GM23248 (cell line): Measurements from ENCODE around the gene WWOX. TPM values are rescaled to one million over a fixed set of nuclear protein-coding genes. Genes with fewer than 3 reads are reported as not detected.

Source experiments
- DNase-seq: peaks from one replicate; pipeline ENCODE4 v3.0.0-alpha.2; 2015
- H2AFZ ChIP-seq: fragments of 200-600 bp; sonication (generic); 2 replicates; pipeline ENCODE4 v1.6.1; 2016; ENCODE audit warnings: antibody characterized with exemption
- H3F3A ChIP-seq: fragments of 200-600 bp; sonication (generic); 2 replicates; pipeline ENCODE4 v1.6.1; 2016; ENCODE audit warnings: mild to moderate bottlenecking, antibody characterized with exemption, mixed run types; ENCODE audit not compliant: insufficient read depth
- H3K27ac ChIP-seq: fragments of 200-600 bp; sonication (generic); 2 replicates; pipeline ENCODE4 v1.5.1; 2016; ENCODE audit warnings: mild to moderate bottlenecking
- H3K27me3 ChIP-seq: fragments of 200-600 bp; sonication (generic); replicated peaks from 2 replicates; pipeline ENCODE4 v1.6.1; 2016; ENCODE audit warnings: mild to moderate bottlenecking; ENCODE audit not compliant: insufficient read depth
- H3K36me3 ChIP-seq: fragments of 200-600 bp; sonication (generic); 2 replicates; pipeline ENCODE4 v1.6.1; 2016; ENCODE audit warnings: low read depth, mild to moderate bottlenecking
- H3K4me1 ChIP-seq: fragments of 200-600 bp; sonication (generic); 2 replicates; pipeline ENCODE4 v1.6.1; 2016; ENCODE audit warnings: mild to moderate bottlenecking; ENCODE audit not compliant: insufficient read depth
- H3K4me2 ChIP-seq: fragments of 200-600 bp; sonication (generic); one replicate; pipeline ENCODE4 v1.6.1; 2016; ENCODE audit warnings: mild to moderate bottlenecking; ENCODE audit not compliant: unreplicated experiment
- H3K4me3 ChIP-seq: fragments of 200-600 bp; sonication (generic); 2 replicates; pipeline ENCODE4 v1.5.1; 2016; ENCODE audit warnings: mild to moderate bottlenecking
- H3K79me2 ChIP-seq: fragments of 200-600 bp; sonication (generic); 2 replicates; pipeline ENCODE4 v1.6.1; 2016; ENCODE audit warnings: mild to moderate bottlenecking; ENCODE audit not compliant: insufficient read depth
- H3K9ac ChIP-seq: fragments of 200-600 bp; sonication (generic); 2 replicates; pipeline ENCODE4 v1.6.1; 2016; ENCODE audit warnings: mild to moderate bottlenecking
- H3K9me2 ChIP-seq: fragments of 200-600 bp; sonication (generic); 2 replicates; pipeline ENCODE4 v1.6.1; 2016; ENCODE audit warnings: mixed run types, mild to moderate bottlenecking, moderate library complexity; ENCODE audit not compliant: insufficient read depth
- H3K9me3 ChIP-seq: fragments of 200-600 bp; sonication (generic); one replicate; pipeline ENCODE4 v1.6.1; 2017; ENCODE audit warnings: low read depth
- H4K20me1 ChIP-seq: fragments of 200-600 bp; sonication (generic); 2 replicates; pipeline ENCODE4 v1.6.0; 2016; ENCODE audit not compliant: insufficient read depth
- EZH2 ChIP-seq: fragments of 200-600 bp; sonication (generic); IDR thresholded peaks from 2 replicates; pipeline ENCODE4 v1.6.1; 2018; ENCODE audit warnings: antibody characterized with exemption, mild to moderate bottlenecking; ENCODE audit not compliant: insufficient read depth, poor library complexity, severe bottlenecking
- EZH2phosphoT487 ChIP-seq: fragments of 200-600 bp; sonication (generic); IDR thresholded peaks from 2 replicates; pipeline ENCODE4 v1.6.1; 2018; ENCODE audit warnings: antibody characterized with exemption, moderate library complexity, mild to moderate bottlenecking, low read depth; ENCODE audit not compliant: insufficient read depth
- WGBS, 2 experiments: methylation state at CpG; one replicate each; pipeline ENCODE4 v1.1.6; 2015 to 2017; ENCODE audit warnings: low lambda C conversion rate in 2 of 2, low coverage in 1 of 2; ENCODE audit errors: missing lambda C conversion rate in 2 of 2; 5-methylcytosine and 5-hydroxymethylcytosine counted together
- in situ Hi-C: fragments of 300-500 bp; cut with MboI; formaldehyde crosslinking; loops from 2 replicates; pipeline ENCODE4 v1.15.0; 2020
- polyA plus RNA-seq: library from polyadenylated mRNA; unstranded; fragments of >200 nt; fragmentation: Nextera tagmentation; extraction: Ambion mirVana; gene quantifications from 2 replicates; pipeline ENCODE4 v1.2.1, GENCODE V29; 2016
- total RNA-seq: library from RNA; depleted of rRNA; stranded (reverse); fragments of >200 nt; shearing (Covaris generic); gene quantifications from 2 replicates; pipeline ENCODE4 v1.2.3, GENCODE V29; 2014

WWOX gene
- total and polyA plus RNA-seq, 2 experiments from 2014 or later = 4.5 to 6.6 TPM

DNA sequence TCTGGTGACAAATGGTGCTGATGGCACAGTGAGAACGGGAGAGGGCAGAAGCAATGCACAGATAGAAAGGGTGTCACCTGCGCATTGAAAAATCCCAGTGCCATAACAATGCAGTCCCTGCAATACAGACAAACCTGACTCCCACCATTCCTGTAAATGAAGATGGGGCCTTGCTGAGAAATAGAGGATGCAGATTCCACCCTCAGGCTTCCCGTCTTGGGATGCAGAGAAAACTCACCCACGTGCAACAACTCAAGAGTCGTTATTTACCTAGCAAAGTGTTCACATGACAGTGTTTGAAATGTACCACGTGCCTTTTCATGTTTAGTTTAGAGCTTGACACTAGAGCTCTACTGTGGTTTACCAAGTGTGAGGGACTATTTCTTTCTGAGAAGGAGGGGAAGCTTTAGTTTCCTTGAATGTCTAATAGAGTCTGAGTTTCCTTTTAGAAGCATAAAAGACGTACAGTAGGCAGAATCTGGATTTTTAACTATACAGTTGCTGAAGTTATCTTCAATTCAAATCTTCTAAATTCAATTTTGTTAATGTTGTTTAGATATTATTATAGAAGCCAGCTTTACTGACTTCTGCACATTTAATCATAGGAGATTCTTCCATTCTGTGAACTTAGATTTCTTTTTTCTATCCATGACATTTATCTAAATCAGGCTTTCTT lies 35.6 kb downstream of the WWOX start:
- Histone ChIP-seq H3K27me3 (no peaks in the 10 kb centered on the region), H4K20me1 (no peaks in the 10 kb centered on the region), H3K27ac (no peak overlapping the region), H3F3A (no peaks in the 10 kb centered on the region), H3K36me3 (no peaks in the 10 kb centered on the region), H3K4me1 (no peaks in the 10 kb centered on the region), H3K79me2 (no peaks in the 10 kb centered on the region), H3K9me3 (no peaks in the 10 kb centered on the region), H3K9me2 (no peaks in the 10 kb centered on the region), H3K9ac (no peak overlapping the region), H2AFZ (no peak overlapping the region), H3K4me2 (no peak overlapping the region), H3K4me3 (no peak overlapping the region)
- in situ Hi-C loops = no loop called here
- no peak for DNase-seq
- 55 to 60% methylated on average over 7 of the region's 7 CpGs for WGBS, 2 experiments
- no peak for TF ChIP-seq EZH2
- no peak for TF ChIP-seq EZH2phosphoT487

DNA sequence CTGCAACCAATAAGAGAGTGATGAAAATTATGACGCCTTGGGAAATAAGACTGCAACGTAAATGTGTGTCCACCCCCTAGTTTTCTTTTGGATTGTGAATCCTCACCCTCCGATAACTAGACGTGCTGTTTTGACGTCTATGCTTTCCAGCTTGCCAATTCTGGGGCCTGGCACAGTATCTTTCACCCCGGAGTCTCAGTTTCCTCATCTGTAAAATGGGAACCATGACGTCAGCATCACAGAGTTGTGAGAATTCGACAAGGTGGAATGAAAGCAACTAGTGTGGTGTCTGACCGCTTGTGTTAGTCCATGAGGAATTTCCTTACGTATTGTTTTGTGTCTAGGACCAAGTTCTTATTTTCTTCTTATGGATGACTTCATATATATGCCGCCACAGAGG lies 37.7 kb downstream of the WWOX start:
- 79 to 81% methylated on average over 11 of the region's 11 CpGs for WGBS, 2 experiments
- Histone ChIP-seq H3K27ac (no peak overlapping the region), H3K27me3 (no peaks in the 10 kb centered on the region), H3K4me2 (no peak overlapping the region), H3K9ac (no peak overlapping the region), H3K79me2 (no peaks in the 10 kb centered on the region), H3F3A (no peaks in the 10 kb centered on the region), H4K20me1 (no peaks in the 10 kb centered on the region), H3K4me1 (no peaks in the 10 kb centered on the region), H3K4me3 (no peak overlapping the region), H3K9me2 (no peaks in the 10 kb centered on the region), H2AFZ (no peak overlapping the region), H3K36me3 (no peaks in the 10 kb centered on the region), H3K9me3 (no peaks in the 10 kb centered on the region)
- DNase-seq = no peak
- in situ Hi-C loops = no loop called here
- TF ChIP-seq EZH2phosphoT487 (no peak), EZH2 (no peak)

DNA sequence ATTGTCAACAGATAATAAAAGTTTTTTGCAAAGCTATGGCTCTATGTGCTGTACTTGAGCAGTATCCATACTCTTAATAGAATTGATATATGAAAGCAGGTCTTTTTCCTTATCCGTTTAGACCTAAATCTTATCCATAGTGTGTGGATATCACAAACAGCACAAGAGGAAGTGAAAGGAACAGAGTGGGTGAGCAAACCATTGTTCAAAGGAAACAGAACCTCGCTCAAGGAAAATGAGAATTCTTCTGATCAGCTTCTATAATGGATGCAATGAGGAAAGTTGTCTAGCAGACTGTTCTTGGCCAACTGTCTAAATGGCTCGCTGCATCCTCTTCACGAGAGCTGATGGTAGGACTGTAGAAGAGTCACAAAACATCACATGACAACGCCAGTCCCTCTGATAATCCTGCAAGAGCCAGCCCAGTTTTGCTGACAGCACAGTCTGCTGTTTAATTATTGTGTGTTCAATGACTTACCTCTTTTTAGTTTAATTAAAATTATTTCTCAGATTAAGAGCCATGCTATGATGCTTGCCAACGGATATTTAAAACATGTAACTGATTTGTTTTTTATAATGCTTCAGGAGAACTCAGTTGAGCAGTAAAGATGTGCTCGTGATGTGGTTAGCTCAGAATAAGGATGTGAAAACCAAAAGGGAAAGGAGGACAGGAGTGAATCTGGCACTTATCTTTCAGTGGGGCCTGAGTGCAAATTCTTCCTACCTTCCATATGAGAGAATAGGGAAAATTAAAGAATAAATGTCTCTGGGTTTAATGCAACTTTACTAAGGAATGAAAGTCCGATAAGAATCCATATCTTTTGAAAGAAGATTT lies 38.5 kb downstream of the WWOX start:
- Histone ChIP-seq H3K4me1 (peaks cover 5% of the 10 kb centered on the region; the same call in 1 of the 2 replicates), H3K79me2 (no peaks in the 10 kb centered on the region), H3F3A (no peaks in the 10 kb centered on the region), H3K9ac (no peak overlapping the region), H3K4me3 (no peak overlapping the region), H4K20me1 (no peaks in the 10 kb centered on the region), H3K9me2 (no peaks in the 10 kb centered on the region), H2AFZ (no peak overlapping the region), H3K27me3 (no peaks in the 10 kb centered on the region), H3K4me2 (no peak overlapping the region), H3K27ac (no peak overlapping the region), H3K36me3 (no peaks in the 10 kb centered on the region), H3K9me3 (no peaks in the 10 kb centered on the region)
- DNase-seq = no peak
- WGBS, 2 experiments = 70 to 78% methylated on average over 8 of the region's 8 CpGs
- in situ Hi-C loops = no loop called here
- TF ChIP-seq EZH2phosphoT487 = no peak
- TF ChIP-seq EZH2 = no peak

DNA sequence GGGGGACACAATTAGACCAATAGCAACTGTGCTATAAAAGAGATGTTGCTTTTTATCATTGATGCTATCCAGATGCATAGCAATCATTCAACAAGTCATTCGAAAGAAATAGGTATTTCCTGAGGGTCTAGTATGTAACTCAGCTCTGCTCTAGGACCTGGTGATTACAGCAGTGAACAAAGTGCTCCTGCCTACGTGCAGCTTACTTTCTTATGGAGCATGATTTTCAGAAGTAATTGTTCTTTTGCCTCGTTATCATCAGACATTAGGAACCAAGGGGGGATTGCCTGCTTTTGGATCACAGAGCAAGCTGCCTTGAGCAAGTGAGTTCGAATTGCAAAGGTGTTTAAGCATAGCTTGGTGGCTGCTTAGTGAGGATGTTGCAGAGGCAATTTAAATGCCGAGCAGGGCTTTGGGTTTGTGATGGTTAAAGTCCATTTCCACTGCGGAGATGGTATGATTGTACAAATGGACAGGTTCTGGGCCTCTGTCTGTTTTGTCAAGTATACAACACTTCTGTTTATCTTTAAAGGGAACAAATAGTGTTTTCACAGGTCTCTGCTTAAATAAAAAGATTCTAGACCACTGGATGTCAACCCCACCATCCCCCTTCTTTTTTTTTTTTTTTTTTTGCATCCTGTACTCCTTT lies 41.5 kb downstream of the WWOX start:
- Histone ChIP-seq H3K36me3 (no peaks in the 10 kb centered on the region), H3K4me3 (no peak overlapping the region), H2AFZ (no peak overlapping the region), H3K27ac (no peak overlapping the region), H3K27me3 (no peaks in the 10 kb centered on the region), H4K20me1 (no peaks in the 10 kb centered on the region), H3K4me1 (peaks cover 5% of the 10 kb centered on the region; the same call in 1 of the 2 replicates), H3K4me2 (no peak overlapping the region), H3K9me3 (no peaks in the 10 kb centered on the region), H3K9me2 (no peaks in the 10 kb centered on the region), H3F3A (no peaks in the 10 kb centered on the region), H3K79me2 (no peaks in the 10 kb centered on the region), H3K9ac (no peak overlapping the region)
- TF ChIP-seq EZH2 (no peak), EZH2phosphoT487 (no peak)
- WGBS, 2 experiments = 43 to 53% methylated on average over 6 of the region's 6 CpGs
- no peak for DNase-seq
- in situ Hi-C loops = no loop called here
